ENCODE data around the gene TTC3. TPM values are rescaled to one million over a fixed set of nuclear protein-coding genes. Genes with fewer than 3 reads are reported as not detected.

Gene TTC3
- total RNA-seq, 8 experiments from 2014 or later = 118 to 422 (median 314) TPM

GRCh38 chr21:37200641-37201480 is 127.8 kb downstream of the TTC3 start:
- Histone ChIP-seq H3K4me3 (no peak overlapping the region), H3K27ac (no peak overlapping the region), H3K4me1 (replicated peaks in 1 of 2) (no peaks in the 10 kb centered on the region)
- peak in 1 of 8 experiments; percentile 22 for ATAC-seq (replicated peaks in 6 of 8)
- in situ Hi-C loops (cut with MboI; ENCODE audit: low pct_unique_long_range_greater_than_20kb in 2 of 9, low sequenced_read_pairs in 9 of 9, unreplicated experiment in 9 of 9) = no loop called here
- 60 to 100% (median 97%) methylated on average over 1 to 8 of the region's 16 CpGs; no CpG with 5 or more reads in 1 of the 10 experiments for WGBS, 10 experiments

GRCh38 chr21:37202221-37203110 is 129.4 kb downstream of the TTC3 start:
- in situ Hi-C loops (cut with MboI; ENCODE audit: low pct_unique_long_range_greater_than_20kb in 2 of 9, low sequenced_read_pairs in 9 of 9, unreplicated experiment in 9 of 9) = no loop called here
- Histone ChIP-seq H3K4me1 (replicated peaks in 1 of 2) (no peaks in the 10 kb centered on the region), H3K4me3 (no peak overlapping the region), H3K27ac (no peak overlapping the region)
- 59 to 98% (median 82%) methylated on average over 1 to 14 of the region's 14 CpGs for WGBS, 10 experiments
- ATAC-seq (replicated peaks in 6 of 8) = no peak

GRCh38 chr21:37204580-37204979 is 131.5 kb downstream of the TTC3 start:
- WGBS, 10 experiments = 74 to 100% (median 90%) methylated on average over 2 to 7 of the region's 7 CpGs; no CpG with 5 or more reads in 1 of the 10 experiments
- H3K27ac ChIP-seq = no peak overlapping the region
- peak in 1 of 8 experiments; percentile 29 for ATAC-seq (replicated peaks in 6 of 8)
- H3K4me1 ChIP-seq (replicated peaks in 1 of 2) = no peaks in the 10 kb centered on the region
- in situ Hi-C loops (cut with MboI; ENCODE audit: low pct_unique_long_range_greater_than_20kb in 2 of 9, low sequenced_read_pairs in 9 of 9, unreplicated experiment in 9 of 9) = no loop called here
- H3K4me3 ChIP-seq = no peak overlapping the region

- no peak overlapping the region for H3K27ac ChIP-seq
- ATAC-seq (replicated peaks in 6 of 8) = no peak
These were observed 133.4 kb downstream of the TTC3 start for GRCh38 chr21:37206496-37206895.

GRCh38 chr21:37207441-37208009 is 134.5 kb downstream of the TTC3 start:
- ATAC-seq (replicated peaks in 6 of 8) = peak; percentile 39 to 60 (median 49)
- H3K27ac ChIP-seq = no peak overlapping the region
- no peaks in the 10 kb centered on the region for H3K4me1 ChIP-seq (replicated peaks in 1 of 2)
- in situ Hi-C loops (cut with MboI; ENCODE audit: low pct_unique_long_range_greater_than_20kb in 2 of 9, low sequenced_read_pairs in 9 of 9, unreplicated experiment in 9 of 9) = no loop called here
- H3K4me3 ChIP-seq = no peak overlapping the region
- 28 to 83% (median 65%) methylated on average over 1 to 2 of the region's 6 CpGs; no CpG with 5 or more reads in 6 of the 10 experiments for WGBS, 10 experiments

More at GRCh38 chr21:37206496-37206895, 133.4 kb downstream of the TTC3 start:
- WGBS, 10 experiments = 72 to 100% (median 100%) methylated on average over 1 to 7 of the region's 7 CpGs; no CpG with 5 or more reads in 1 of the 10 experiments
- Histone ChIP-seq H3K4me1 (replicated peaks in 1 of 2) (no peaks in the 10 kb centered on the region), H3K4me3 (no peak overlapping the region)
- in situ Hi-C loops (cut with MboI; ENCODE audit: low pct_unique_long_range_greater_than_20kb in 2 of 9, low sequenced_read_pairs in 9 of 9, unreplicated experiment in 9 of 9) = no loop called here

- Histone ChIP-seq H3K4me1 (replicated peaks in 1 of 2) (no peaks in the 10 kb centered on the region), H3K4me3 (no peak overlapping the region), H3K27ac (no peak overlapping the region)
- ATAC-seq (replicated peaks in 6 of 8) = peak; percentile 4 to 67 (median 48)
- WGBS, 10 experiments = 49 to 94% (median 65%) methylated on average over 3 to 6 of the region's 15 CpGs; no CpG with 5 or more reads in 5 of the 10 experiments
- in situ Hi-C loops (cut with MboI; ENCODE audit: low pct_unique_long_range_greater_than_20kb in 2 of 9, low sequenced_read_pairs in 9 of 9, unreplicated experiment in 9 of 9) = no loop called here
These were observed 135.1 kb downstream of the TTC3 start for GRCh38 chr21:37208056-37208721.

DNA sequence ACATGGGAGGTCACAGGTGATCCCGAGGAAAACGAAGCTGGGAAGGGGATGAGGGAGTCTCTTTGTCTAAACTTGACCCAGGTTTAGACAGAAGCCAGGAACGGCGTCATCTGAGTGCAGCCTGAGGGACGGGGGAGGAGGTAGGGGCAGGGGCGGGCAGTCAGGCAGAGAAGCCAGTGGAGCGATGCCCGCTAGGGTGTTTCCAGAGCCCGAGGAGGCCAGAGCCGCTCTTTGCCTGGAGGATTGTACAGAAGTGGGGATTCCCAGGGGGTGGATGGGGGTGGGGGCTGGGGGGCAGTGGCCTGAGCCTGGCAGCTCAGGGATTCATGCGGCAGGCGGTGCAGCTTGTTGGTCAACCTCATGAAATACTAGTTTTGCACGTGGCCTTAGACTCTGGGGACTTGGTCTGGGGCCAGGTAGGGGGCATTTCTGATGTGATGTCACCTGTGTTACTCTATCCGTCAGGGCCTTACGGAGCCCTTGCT is 135.7 kb downstream of the TTC3 start:
- peak in 3 of 8 experiments; percentile 17 to 27 (median 19) for ATAC-seq (replicated peaks in 6 of 8)
- Histone ChIP-seq H3K4me3 (no peak overlapping the region), H3K4me1 (replicated peaks in 1 of 2) (no peaks in the 10 kb centered on the region), H3K27ac (no peak overlapping the region)
- in situ Hi-C loops (cut with MboI; ENCODE audit: low pct_unique_long_range_greater_than_20kb in 2 of 9, low sequenced_read_pairs in 9 of 9, unreplicated experiment in 9 of 9) = no loop called here
- WGBS, 10 experiments = 60 to 100% (median 80%) methylated on average over 1 to 3 of the region's 15 CpGs; no CpG with 5 or more reads in 5 of the 10 experiments

GRCh38 chr21:37210130-37210529 is 137.1 kb downstream of the TTC3 start:
- Histone ChIP-seq H3K4me3 (no peak overlapping the region), H3K4me1 (replicated peaks in 1 of 2) (no peaks in the 10 kb centered on the region), H3K27ac (no peak overlapping the region)
- in situ Hi-C loops (cut with MboI; ENCODE audit: low pct_unique_long_range_greater_than_20kb in 2 of 9, low sequenced_read_pairs in 9 of 9, unreplicated experiment in 9 of 9) = no loop called here
- peak in 3 of 8 experiments; percentile 64 to 89 (median 68) for ATAC-seq (replicated peaks in 6 of 8)
- 56 to 100% (median 90%) methylated on average over 1 to 7 of the region's 7 CpGs for WGBS, 10 experiments

- no peak for ATAC-seq (replicated peaks in 6 of 8)
- in situ Hi-C loops (cut with MboI; ENCODE audit: low pct_unique_long_range_greater_than_20kb in 2 of 9, low sequenced_read_pairs in 9 of 9, unreplicated experiment in 9 of 9) = no loop called here
- no peaks in the 10 kb centered on the region for H3K4me1 ChIP-seq (replicated peaks in 1 of 2)
- no peak overlapping the region for H3K4me3 ChIP-seq
- 89 to 100% (median 100%) methylated on average over 1 of the region's 1 CpG; no CpG with 5 or more reads in 1 of the 10 experiments for WGBS, 10 experiments
- no peak overlapping the region for H3K27ac ChIP-seq
These were observed 137.7 kb downstream of the TTC3 start for GRCh38 chr21:37210799-37211198.

GRCh38 chr21:37214952-37215351 is 141.9 kb downstream of the TTC3 start:
- 57 to 91% (median 82%) methylated on average over 1 to 8 of the region's 9 CpGs for WGBS, 10 experiments
- no peak overlapping the region for H3K27ac ChIP-seq
- in situ Hi-C loops (cut with MboI; ENCODE audit: low pct_unique_long_range_greater_than_20kb in 2 of 9, low sequenced_read_pairs in 9 of 9, unreplicated experiment in 9 of 9) = no loop called here
- ATAC-seq (replicated peaks in 6 of 8) = no peak
- H3K4me3 ChIP-seq = no peak overlapping the region
- H3K4me1 ChIP-seq (replicated peaks in 1 of 2) = peaks cover 0 to 3% of the 10 kb centered on the region in 2 donors

DNA sequence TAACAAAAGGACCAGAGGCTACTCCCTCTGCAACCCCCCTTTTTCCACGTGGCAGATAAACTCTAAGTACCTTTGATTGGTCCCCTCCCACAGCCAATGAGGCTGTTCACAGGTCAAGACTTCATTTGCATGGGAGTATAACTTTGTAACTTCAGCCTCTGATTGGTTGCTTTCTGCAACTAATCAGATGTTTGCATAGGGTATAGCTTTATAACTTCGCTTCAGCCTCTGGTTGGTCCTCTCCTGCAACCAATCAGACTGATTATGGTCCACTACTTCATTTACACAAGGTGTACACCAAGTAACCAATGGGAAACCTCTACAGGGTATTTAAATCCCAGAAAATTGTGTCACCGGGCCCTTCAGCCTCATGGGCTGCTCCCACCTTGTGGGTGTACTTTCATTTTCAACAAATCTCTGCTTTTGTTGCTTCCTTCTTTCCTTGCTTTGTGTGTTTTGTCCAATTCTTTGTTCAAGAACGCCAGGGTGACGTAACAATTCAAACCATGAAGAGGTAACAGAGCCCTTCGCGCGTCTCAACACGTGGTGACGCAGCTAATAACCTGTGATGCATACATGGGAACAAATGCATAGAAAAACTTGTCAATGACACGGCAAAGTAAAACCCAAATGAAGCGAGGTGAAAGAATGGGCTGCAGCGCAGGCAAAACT is 146.8 kb downstream of the TTC3 start:
- no peak overlapping the region for H3K27ac ChIP-seq
- 60 to 90% (median 79%) methylated on average over 1 to 13 of the region's 13 CpGs; no CpG with 5 or more reads in 1 of the 10 experiments for WGBS, 10 experiments
- no peak for ATAC-seq (replicated peaks in 6 of 8)
- H3K4me1 ChIP-seq (replicated peaks in 1 of 2) = peaks cover 0 to 9% of the 10 kb centered on the region in 2 donors
- peak overlapping the region in 2 of 5 donors; percentile 35 to 44 for H3K4me3 ChIP-seq
- in situ Hi-C loops (cut with MboI; ENCODE audit: low pct_unique_long_range_greater_than_20kb in 2 of 9, low sequenced_read_pairs in 9 of 9, unreplicated experiment in 9 of 9) = no loop called here

Measured in motor neuron (in vitro differentiated cells).